Ureter (tissue), 1 donor: Measurements from ENCODE around the gene BICDL2. TPM values are rescaled to one million over a fixed set of nuclear protein-coding genes. Genes with fewer than 3 reads are reported as not detected.
"Not testable (repeated sequence)": the region's sequence is repeated elsewhere in the genome, so short reads cannot be mapped to it uniquely, and the experiment has no call there.

Experiments
- DNase-seq: peaks from one replicate; pipeline ENCODE4 v3.0.0-alpha.2; 2020; ENCODE audit warnings: low spot score
- total RNA-seq: library from RNA; stranded (reverse); gene quantifications from one replicate; pipeline ENCODE4 v1.2.4, GENCODE V29; 2023
- donor health status: DM: yes; HTN: yes; CAD: no.

Gene BICDL2
- total RNA-seq, 1 donor from 2014 or later: 94.3 TPM

- DNase-seq: no peak
These were observed 28.5 kb upstream of the BICDL2 start, which contains the start of gene IL32 for GRCh38 chr16:3065069-3065741. TSS of gene IL32 (plus strand) at chr16:3065640. CDS start at chr16:3065812, 172 bp downstream.

- no peak for DNase-seq
These were observed 27.1 kb upstream of the BICDL2 start for GRCh38 chr16:3063625-3064386.

GRCh38 chr16:3062553-3062952 lies 25.8 kb upstream of the BICDL2 start:
- DNase-seq: no peak

GRCh38 chr16:3060339-3061127 lies 23.8 kb upstream of the BICDL2 start:
- no peak for DNase-seq

GRCh38 chr16:3059723-3060242 lies 23.0 kb upstream of the BICDL2 start:
- DNase-seq: no peak

GRCh38 chr16:3059041-3059722 lies 22.4 kb upstream of the BICDL2 start:
- DNase-seq: peak; percentile 86

- DNase-seq: peak; percentile 72
These were observed 21.6 kb upstream of the BICDL2 start for GRCh38 chr16:3058139-3059030.

GRCh38 chr16:3057181-3058138 lies 20.7 kb upstream of the BICDL2 start:
- DNase-seq: no peak

- no peak for DNase-seq
These were observed 19.8 kb upstream of the BICDL2 start for GRCh38 chr16:3056336-3057180.

- DNase-seq: not testable (repeated sequence)
These were observed 19.0 kb upstream of the BICDL2 start for GRCh38 chr16:3055734-3056115.

- DNase-seq: no peak
These were observed 18.4 kb upstream of the BICDL2 start for GRCh38 chr16:3054965-3055733.

GRCh38 chr16:3053330-3053710 lies 16.6 kb upstream of the BICDL2 start:
- DNase-seq: not testable (repeated sequence)

GRCh38 chr16:3052571-3053329 lies 16.0 kb upstream of the BICDL2 start:
- not testable (repeated sequence) for DNase-seq

GRCh38 chr16:3051494-3051893 lies 14.8 kb upstream of the BICDL2 start:
- no peak for DNase-seq

- no peak for DNase-seq
These were observed 14.3 kb upstream of the BICDL2 start for GRCh38 chr16:3051009-3051408.

GRCh38 chr16:3050487-3050886 lies 13.7 kb upstream of the BICDL2 start:
- no peak for DNase-seq

- no peak for DNase-seq
These were observed 13.3 kb upstream of the BICDL2 start for GRCh38 chr16:3049921-3050481.
